NCI-H82 treated with DMSO at 0.1 percent for 48 hours (cell line): Measurements from ENCODE around the gene SHF.

Experiments used
- DNase-seq: peaks from one replicate; lab custom pipeline; 2025; ENCODE audit not compliant: unreplicated experiment; lab: John Stamatoyannopoulos, UW

SHF gene

GRCh38 chr15:45128971-45129639 lies 58.7 kb downstream of the SHF start:
- DNase-seq: no peak

GRCh38 chr15:45126535-45127158 lies 61.1 kb downstream of the SHF start:
- DNase-seq: peak; percentile 22

GRCh38 chr15:45123397-45123796 lies 64.4 kb downstream of the SHF start:
- DNase-seq: no peak

GRCh38 chr15:45122719-45123118 lies 65.0 kb downstream of the SHF start:
- no peak for DNase-seq

GRCh38 chr15:45121706-45122417 lies 65.9 kb downstream of the SHF start:
- no peak for DNase-seq

- no peak for DNase-seq
Measured at GRCh38 chr15:45121020-45121419, 66.7 kb downstream of the SHF start.

- no peak for DNase-seq
Measured at GRCh38 chr15:45120081-45120972, 67.4 kb downstream of the SHF start.

- no peak for DNase-seq
Measured at GRCh38 chr15:45118996-45119395, 68.8 kb downstream of the SHF start.

- DNase-seq: peak; percentile 81
Measured at GRCh38 chr15:45118131-45118588, 69.6 kb downstream of the SHF start.

- DNase-seq: no peak
Measured at GRCh38 chr15:45117308-45118130, 70.2 kb downstream of the SHF start.
